RPMI8226 (cell line): ENCODE measurements around the gene SIRT4.
A peak's percentile ranks its signal among the peaks of the same experiment; 100 is the strongest.
"Not testable (repeated sequence)": the region's sequence is repeated elsewhere in the genome, so short reads cannot be mapped to it uniquely, and the experiment has no call there.

Experiments
- DNase-seq: peaks from one replicate; pipeline ENCODE4 v3.0.0-alpha.2; 2015

Gene SIRT4

GRCh38 chr12:120336392-120336791, 34.3 kb downstream of the SIRT4 start:
- not testable (repeated sequence) for DNase-seq

DNA sequence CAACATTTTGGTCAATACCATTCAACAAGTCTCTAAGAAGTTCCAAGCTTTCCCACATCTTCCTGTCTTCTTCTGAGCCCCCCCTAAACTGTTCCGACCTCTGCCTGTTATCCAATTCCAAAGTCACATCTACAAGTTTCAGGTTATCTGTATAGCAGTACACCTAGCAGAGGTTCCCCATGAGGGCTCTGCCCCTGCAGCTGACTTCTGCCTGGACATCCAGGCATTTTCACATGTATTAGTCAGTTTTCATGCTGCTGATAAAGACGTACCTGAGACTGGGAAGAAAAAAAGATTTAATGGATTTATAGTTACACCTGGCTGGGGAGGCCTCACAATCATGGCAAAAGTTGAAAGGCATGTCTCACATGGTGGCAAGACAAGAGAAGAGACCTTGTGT, 35.6 kb downstream of the SIRT4 start:
- no peak for DNase-seq

DNA sequence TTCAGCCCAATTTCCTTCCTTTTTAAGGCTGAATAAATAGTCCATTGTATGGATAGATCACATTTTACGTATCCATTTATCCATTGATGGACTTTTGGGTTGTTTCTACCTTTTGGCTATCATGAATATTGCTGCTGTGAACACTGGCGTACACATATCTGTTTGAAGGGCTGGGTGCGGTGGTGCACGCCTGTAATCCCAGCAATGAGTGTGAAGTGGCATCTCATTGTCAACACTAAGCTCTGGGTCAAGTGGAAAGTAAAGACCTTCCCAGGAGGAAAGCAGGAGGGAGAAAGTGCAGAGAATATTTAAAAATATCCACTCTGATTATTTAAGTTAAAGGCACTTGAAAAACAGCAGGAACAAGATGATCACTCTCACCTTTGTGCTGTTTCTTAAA, 37.1 kb downstream of the SIRT4 start:
- DNase-seq = no peak

DNA sequence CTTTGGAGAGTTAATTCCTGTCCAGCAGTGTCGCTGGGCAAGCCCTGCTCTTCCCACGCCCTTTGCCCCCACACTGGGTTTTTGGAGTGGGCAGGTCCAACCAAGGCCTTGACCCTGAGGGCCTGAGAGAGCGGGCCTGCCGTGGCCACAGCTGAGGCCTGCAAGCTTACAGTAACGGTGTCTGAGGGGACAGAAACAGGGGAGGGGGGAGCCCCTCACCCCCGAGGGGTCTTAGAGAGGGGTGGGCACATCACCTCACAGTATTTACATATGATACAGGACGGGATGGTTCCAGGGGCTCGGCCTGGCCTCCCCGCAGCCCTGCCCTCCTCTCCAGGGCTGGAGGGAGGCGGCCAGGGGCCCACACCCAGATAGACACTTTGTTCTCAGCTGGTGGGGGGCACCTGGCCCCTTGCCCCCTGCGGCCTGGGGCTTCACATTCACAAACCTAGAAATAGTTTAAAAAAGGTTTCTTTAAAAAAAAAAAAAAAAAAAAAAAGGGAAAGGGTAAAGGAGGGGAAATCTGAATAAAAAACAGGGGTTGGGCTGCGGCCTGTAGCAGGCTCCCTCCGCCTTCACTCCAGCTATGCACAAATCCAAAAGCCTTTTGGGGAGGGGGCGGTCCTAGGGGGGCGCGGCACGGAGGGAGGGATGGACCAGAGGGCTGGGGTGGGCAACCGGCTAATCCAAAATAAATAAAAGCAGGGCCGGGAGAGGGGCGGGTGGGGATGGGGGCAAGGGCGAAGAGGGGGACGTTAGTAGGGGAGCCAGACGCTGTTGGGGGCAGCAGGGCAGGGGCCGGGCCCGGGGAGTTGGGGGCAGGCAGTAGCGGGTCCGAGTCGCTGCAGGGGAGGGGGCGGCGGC, 40.3 kb downstream of the SIRT4 start:
- no peak for DNase-seq

DNA sequence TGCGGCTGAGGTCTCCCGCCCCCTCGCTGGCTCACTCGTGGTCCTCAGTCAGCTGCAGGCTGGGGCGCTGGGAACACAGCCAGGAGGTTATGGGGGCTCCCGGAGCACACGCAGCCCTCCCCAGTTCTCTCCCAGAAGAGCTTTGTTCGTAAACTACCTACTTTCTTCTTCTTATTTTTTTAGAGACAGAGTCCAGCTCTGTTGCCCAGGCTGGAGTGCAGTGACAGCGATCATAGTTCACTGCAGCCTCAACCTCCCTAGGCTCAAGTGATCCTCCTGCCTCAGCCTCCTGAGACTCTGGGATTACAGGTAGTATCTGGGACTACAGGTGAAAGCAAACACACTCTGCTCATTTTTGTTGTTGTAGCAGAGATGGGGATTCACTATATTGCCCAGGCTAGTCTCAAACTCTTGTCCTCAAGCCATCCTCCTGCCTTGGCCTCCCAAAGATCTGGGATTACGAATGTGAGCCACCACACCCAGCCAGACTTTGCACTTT, 41.0 kb downstream of the SIRT4 start:
- DNase-seq = no peak

- no peak for DNase-seq
These were observed 41.6 kb downstream of the SIRT4 start for GRCh38 chr12:120343692-120344091.

- DNase-seq = no peak
These were observed 43.9 kb downstream of the SIRT4 start for GRCh38 chr12:120346031-120346430.

- peak; percentile 25 for DNase-seq
These were observed 44.6 kb downstream of the SIRT4 start for GRCh38 chr12:120346681-120347080.

- DNase-seq = no peak
These were observed 45.6 kb downstream of the SIRT4 start for GRCh38 chr12:120347766-120348165.

- no peak for DNase-seq
These were observed 48.6 kb downstream of the SIRT4 start for GRCh38 chr12:120350576-120351350.

DNA sequence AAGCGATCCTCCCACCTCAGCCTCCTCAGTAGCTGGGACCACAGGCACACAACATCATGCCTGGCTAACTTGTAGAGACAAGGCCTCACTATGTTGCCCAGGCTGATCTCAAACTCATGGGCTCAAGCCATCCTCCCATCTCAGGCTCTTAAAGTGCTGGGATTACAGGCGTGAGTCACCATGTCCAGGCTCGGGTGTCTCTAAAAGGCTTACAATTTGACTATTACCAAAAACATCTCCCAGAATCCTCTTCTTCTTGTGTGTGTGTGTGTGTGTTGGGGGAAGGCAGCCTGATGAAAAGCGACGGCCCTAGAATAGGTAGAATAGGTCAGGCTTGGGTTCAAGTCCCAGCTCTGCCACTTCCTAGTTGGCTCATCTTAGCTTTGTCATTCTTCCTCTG, 50.0 kb downstream of the SIRT4 start:
- DNase-seq = no peak

DNA sequence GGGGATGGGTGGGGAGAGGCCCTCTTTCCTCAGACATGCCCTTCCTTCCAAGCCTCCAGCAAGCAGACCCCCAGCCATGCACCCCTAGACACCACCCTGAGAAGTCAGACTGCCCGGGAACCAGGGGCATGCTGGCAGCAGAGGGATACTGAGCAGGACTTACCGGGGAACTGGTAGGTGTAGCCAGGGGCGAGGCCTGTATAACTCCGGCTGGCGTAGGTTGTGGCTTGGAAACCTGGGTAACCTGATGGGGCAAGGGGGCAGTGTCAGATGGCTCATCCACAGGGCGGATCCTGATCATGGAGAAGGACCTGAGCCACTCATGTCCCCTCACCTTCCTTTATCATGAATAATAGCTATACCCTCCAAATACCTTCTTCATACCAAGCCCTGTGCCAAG, 51.0 kb downstream of the SIRT4 start:
- DNase-seq = no peak

DNA sequence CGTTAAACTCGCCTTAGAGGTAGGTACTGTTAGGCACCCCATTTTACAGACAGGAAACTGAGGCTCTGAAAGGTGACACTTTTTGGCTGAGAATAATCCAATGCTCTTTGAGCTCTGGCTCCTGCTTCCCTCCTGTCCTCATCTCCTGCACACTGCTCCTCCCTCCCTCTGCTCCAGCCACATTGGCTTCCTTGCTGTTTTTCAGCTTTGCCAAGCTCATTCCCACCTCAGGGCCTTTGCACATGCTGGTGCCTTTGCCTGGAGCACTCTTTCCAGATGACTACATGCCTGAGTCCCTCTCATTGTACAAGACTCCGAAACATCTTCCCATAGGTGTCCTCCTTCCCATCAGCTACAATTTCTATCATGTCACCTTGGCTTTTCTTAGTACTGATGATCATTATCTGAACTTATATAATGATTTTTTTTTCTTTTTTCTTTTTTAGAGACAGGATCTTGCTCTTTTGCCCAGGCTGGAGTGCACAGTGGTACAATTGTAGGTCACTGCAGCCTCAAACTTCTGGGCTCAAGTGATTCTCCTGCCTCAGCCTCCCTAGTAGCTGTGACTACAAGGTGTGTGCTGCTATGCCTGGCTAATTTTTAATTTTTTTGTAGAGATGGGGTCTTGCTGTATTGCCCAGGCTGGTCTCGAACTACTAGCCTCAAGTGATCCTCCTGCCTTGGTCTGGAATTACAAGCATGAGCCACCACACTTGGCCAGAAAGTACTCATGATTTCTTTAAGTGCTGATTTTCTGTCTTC, 51.6 kb downstream of the SIRT4 start:
- DNase-seq = no peak

DNA sequence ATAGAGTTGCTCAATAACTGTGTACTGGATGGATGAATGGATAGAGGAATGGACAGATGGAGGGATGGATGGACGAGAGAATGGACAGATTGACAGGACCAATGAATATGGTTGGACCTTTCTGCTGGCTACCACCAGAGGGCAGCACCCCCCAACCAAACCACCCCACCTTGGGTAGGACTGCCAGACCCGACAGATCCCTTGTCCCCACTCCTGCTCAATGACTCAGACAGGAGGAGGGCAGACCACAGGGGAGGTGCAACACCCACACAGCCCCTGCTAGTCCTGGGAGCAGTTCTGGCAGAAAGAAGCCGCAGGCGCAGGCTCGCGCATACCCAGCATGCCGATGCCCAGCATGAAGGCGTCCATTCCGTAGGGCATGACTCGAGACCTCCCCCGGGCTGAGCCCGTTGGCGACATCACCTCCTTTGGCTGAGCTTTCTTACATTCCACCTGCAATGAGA, 54.5 kb downstream of the SIRT4 start:
- peak; percentile 71 for DNase-seq

GRCh38 chr12:120357104-120357503, 55.0 kb downstream of the SIRT4 start:
- no peak for DNase-seq

GRCh38 chr12:120358412-120359100, 56.4 kb downstream of the SIRT4 start:
- peak; percentile 53 for DNase-seq

- no peak for DNase-seq
These were observed 57.0 kb downstream of the SIRT4 start for GRCh38 chr12:120359128-120359527.

DNA sequence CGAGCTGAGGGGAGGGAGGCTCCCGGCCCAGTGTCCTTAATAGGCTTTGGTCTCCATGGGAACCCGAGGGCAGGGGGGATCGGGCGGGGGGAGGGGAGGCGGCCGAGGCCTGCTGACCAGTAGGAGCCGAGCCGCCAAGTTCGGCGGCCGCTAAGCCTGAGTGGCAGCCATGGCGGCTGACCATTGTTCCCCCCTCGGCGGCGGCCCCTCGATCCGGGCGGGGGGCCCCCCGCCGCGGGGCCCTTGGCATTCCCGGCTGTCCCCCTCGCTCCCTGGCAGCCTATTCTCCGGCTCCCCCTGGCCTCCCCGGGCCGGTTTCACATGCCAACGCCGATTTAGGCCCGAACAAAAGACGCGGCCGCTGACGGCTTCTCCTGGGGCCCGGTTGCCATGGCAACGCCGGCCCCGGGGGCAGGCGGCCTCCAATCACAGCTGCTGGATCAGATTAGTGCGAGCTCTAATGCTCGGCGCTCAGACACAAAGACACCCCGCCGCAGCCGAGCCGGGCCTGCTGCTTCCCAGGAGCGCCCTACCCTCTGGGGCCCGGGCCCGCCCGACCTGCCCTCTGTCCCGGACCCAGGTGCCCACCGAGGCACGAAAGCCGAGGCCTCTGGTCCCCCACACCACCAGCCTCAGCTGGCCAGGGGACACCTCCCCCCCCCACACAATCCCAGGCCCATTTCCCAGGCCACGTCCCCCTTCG, 59.5 kb downstream of the SIRT4 start:
- peak; percentile 59 for DNase-seq
